PFSK-1 (cell line): ENCODE data around the gene KATNAL1.

ENCODE experiments used
- POLR2AphosphoS5 ChIP-seq: IDR thresholded peaks from 2 replicates; pipeline ENCODE4 v1.6.1; 2012; ENCODE audit warnings: low read depth, mild to moderate bottlenecking, control low read depth, low read length, moderate library complexity
- REST ChIP-seq, 2 experiments: IDR thresholded peaks; 2 replicates each; pipeline versions ENCODE4 v1.6.1 to v1.8.0; 2011 to 2012; ENCODE audit warnings: low read depth in 2 of 2, low read length in 2 of 2, control low read depth in 1 of 2, inconsistent platforms in 1 of 2, mild to moderate bottlenecking in 1 of 2, moderate library complexity in 1 of 2; ENCODE audit not compliant: insufficient read depth in 1 of 2
- SIN3A ChIP-seq: IDR thresholded peaks from 2 replicates; pipeline ENCODE4 v1.6.1; 2012; ENCODE audit warnings: mild to moderate bottlenecking, low read length, moderate library complexity, borderline replicate concordance; ENCODE audit not compliant: insufficient read depth

DNA sequence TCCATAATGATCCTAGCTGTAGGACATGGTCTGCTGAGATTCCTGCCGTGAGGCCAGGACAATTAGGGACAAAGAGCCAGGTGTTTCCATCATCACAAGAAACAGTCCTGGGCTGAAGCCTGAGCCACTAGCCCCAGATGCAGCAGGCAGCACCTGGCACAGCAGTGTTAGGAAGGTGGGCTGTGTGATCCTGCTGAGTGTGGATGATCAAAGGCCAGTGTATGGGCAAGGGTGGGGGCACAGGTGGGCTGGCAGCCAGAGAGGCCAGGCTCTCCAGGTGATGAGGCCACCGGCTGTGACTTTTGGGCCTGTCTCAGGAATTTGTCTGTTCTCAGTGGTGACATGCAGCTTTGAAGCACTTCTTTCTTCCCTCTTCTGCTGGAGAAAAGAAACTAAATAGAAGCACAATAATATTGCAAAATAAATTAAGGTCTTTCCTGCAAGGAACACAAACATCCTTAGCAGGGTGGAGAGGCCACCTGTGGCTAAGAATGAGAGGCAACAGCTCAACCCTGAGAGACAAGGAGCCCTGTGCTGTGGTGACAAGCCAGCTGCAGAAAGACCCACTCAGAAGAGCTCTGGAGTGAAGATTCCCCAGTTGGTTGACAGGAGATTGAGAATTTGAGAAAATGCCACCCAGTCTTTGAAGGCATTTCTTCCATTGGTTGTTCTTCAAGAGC, 127.6 kb downstream of the KATNAL1 start:
- TF ChIP-seq POLR2AphosphoS5 = no peak
- TF ChIP-seq REST (IDR thresholded peaks at IDR 0.05; ENCODE audit: insufficient read depth in 1 of 2, low read depth in 2 of 2, low read length in 2 of 2) = no peak
- TF ChIP-seq SIN3A = no peak
